Stomach smooth muscle (tissue), 2 donors: ENCODE data around the gene PSMD8.

Experiments
- H3K27ac ChIP-seq: one replicate; pipeline ENCODE4 v1.7.0; 2013; ENCODE audit warnings: mild to moderate bottlenecking, low read length, inconsistent platforms
- H3K27me3 ChIP-seq, 2 donors: one replicate each; pipeline ENCODE4 v1.7.0; 2013; ENCODE audit warnings: low read length in 2 of 2; ENCODE audit not compliant: insufficient read depth in 2 of 2, control insufficient read depth in 1 of 2
- H3K36me3 ChIP-seq, 2 donors: one replicate each; pipeline ENCODE4 v1.7.0; 2013; ENCODE audit warnings: low read length in 2 of 2; ENCODE audit not compliant: control insufficient read depth in 2 of 2, insufficient read depth in 2 of 2
- H3K4me1 ChIP-seq: one replicate; pipeline ENCODE4 v1.7.0; 2013; ENCODE audit warnings: low read length; ENCODE audit not compliant: control insufficient read depth, insufficient read depth
- H3K4me3 ChIP-seq, 2 donors: one replicate each; pipeline ENCODE4 v1.7.0; 2013; ENCODE audit warnings: low read length in 2 of 2
- H3K9ac ChIP-seq, 2 donors: one replicate each; pipeline ENCODE4 v1.7.0; 2013; ENCODE audit warnings: low read length in 2 of 2, mild to moderate bottlenecking in 1 of 2
- H3K9me3 ChIP-seq, 2 donors: one replicate each; pipeline ENCODE4 v1.7.0; 2013; ENCODE audit warnings: low read length in 2 of 2; ENCODE audit not compliant: control insufficient read depth in 2 of 2
- donor health status: healthy.
- donor health status: Pancreatic carcinoma.

The PSMD8 gene

GRCh38 chr19:38377052-38377451 is 2.7 kb downstream of the PSMD8 start:
- Histone ChIP-seq H3K9ac (no peak overlapping the region), H3K4me3 (no peak overlapping the region), H3K27ac (no peak overlapping the region), H3K36me3 (peaks cover 26 to 38% of the 10 kb centered on the region in 2 donors), H3K4me1 (peaks cover 31% of the 10 kb centered on the region), H3K27me3 (no peaks in the 10 kb centered on the region), H3K9me3 (no peaks in the 10 kb centered on the region)

GRCh38 chr19:38378866-38379265 is 4.5 kb downstream of the PSMD8 start:
- H3K36me3 ChIP-seq, result peaks cover 42 to 54% of the 10 kb centered on the region in 2 donors
- no peaks in the 10 kb centered on the region for H3K9me3 ChIP-seq
- no peak overlapping the region for H3K27ac ChIP-seq
- H3K9ac ChIP-seq, result no peak overlapping the region
- no peak overlapping the region for H3K4me3 ChIP-seq
- H3K4me1 ChIP-seq, result peaks cover 28% of the 10 kb centered on the region
- peaks cover under 1 to 2% of the 10 kb centered on the region in 2 donors for H3K27me3 ChIP-seq

GRCh38 chr19:38381138-38381537 is 6.8 kb downstream of the PSMD8 start:
- peaks cover 6 to 9% of the 10 kb centered on the region in 2 donors for H3K27me3 ChIP-seq
- no peak overlapping the region for H3K27ac ChIP-seq
- H3K9ac ChIP-seq, result no peak overlapping the region
- H3K36me3 ChIP-seq, result peaks cover 49 to 62% of the 10 kb centered on the region in 2 donors
- H3K4me3 ChIP-seq, result no peak overlapping the region
- H3K9me3 ChIP-seq, result no peaks in the 10 kb centered on the region
- H3K4me1 ChIP-seq, result peaks cover 12% of the 10 kb centered on the region

- peaks cover 13 to 16% of the 10 kb centered on the region in 2 donors for H3K27me3 ChIP-seq
- H3K4me1 ChIP-seq, result peaks cover 21% of the 10 kb centered on the region
- H3K9me3 ChIP-seq, result no peaks in the 10 kb centered on the region
- peaks cover 48 to 54% of the 10 kb centered on the region in 2 donors for H3K36me3 ChIP-seq
- no peak overlapping the region for H3K27ac ChIP-seq
- no peak overlapping the region for H3K4me3 ChIP-seq
- no peak overlapping the region for H3K9ac ChIP-seq
Measured at GRCh38 chr19:38383184-38383583, 8.8 kb downstream of the PSMD8 start.

GRCh38 chr19:38383743-38384142 is 9.4 kb downstream of the PSMD8 start:
- peaks cover 46 to 54% of the 10 kb centered on the region in 2 donors for H3K36me3 ChIP-seq
- no peak overlapping the region for H3K4me3 ChIP-seq
- no peak overlapping the region for H3K27ac ChIP-seq
- peaks cover 24% of the 10 kb centered on the region for H3K4me1 ChIP-seq
- no peaks in the 10 kb centered on the region for H3K9me3 ChIP-seq
- H3K9ac ChIP-seq, result no peak overlapping the region
- H3K27me3 ChIP-seq, result peaks cover 13 to 17% of the 10 kb centered on the region in 2 donors

- Histone ChIP-seq H3K27ac (no peak overlapping the region), H3K36me3 (peaks cover 41 to 48% of the 10 kb centered on the region in 2 donors), H3K27me3 (peaks cover 17% of the 10 kb centered on the region in 2 donors), H3K9ac (no peak overlapping the region), H3K4me3 (no peak overlapping the region), H3K4me1 (peaks cover 29% of the 10 kb centered on the region), H3K9me3 (no peaks in the 10 kb centered on the region)
Measured at GRCh38 chr19:38384209-38385027, 10.0 kb downstream of the PSMD8 start.

- Histone ChIP-seq H3K9ac (no peak overlapping the region), H3K27me3 (peaks cover 17% of the 10 kb centered on the region in 2 donors), H3K4me3 (no peak overlapping the region), H3K4me1 (peaks cover 29% of the 10 kb centered on the region), H3K27ac (no peak overlapping the region), H3K36me3 (peaks cover 39 to 43% of the 10 kb centered on the region in 2 donors), H3K9me3 (no peaks in the 10 kb centered on the region)
Measured at GRCh38 chr19:38385057-38385803, 10.9 kb downstream of the PSMD8 start.

- H3K36me3 ChIP-seq, result peaks cover 35 to 37% of the 10 kb centered on the region in 2 donors
- H3K4me1 ChIP-seq, result peaks cover 29% of the 10 kb centered on the region
- no peaks in the 10 kb centered on the region for H3K9me3 ChIP-seq
- no peak overlapping the region for H3K9ac ChIP-seq
- no peak overlapping the region for H3K27ac ChIP-seq
- peaks cover 17% of the 10 kb centered on the region in 2 donors for H3K27me3 ChIP-seq
- no peak overlapping the region for H3K4me3 ChIP-seq
Measured at GRCh38 chr19:38385804-38386257, 11.5 kb downstream of the PSMD8 start.

- Histone ChIP-seq H3K4me3 (no peak overlapping the region), H3K27me3 (peaks cover 17% of the 10 kb centered on the region in 2 donors), H3K9ac (no peak overlapping the region), H3K9me3 (no peaks in the 10 kb centered on the region), H3K36me3 (peaks cover 29 to 31% of the 10 kb centered on the region in 2 donors), H3K27ac (no peak overlapping the region), H3K4me1 (peaks cover 29% of the 10 kb centered on the region)
Measured at GRCh38 chr19:38386300-38386970, 12.1 kb downstream of the PSMD8 start.

GRCh38 chr19:38386971-38387549 is 12.7 kb downstream of the PSMD8 start:
- Histone ChIP-seq H3K4me1 (peaks cover 29% of the 10 kb centered on the region), H3K27ac (no peak overlapping the region), H3K36me3 (peaks cover 23 to 25% of the 10 kb centered on the region in 2 donors), H3K27me3 (peaks cover 17% of the 10 kb centered on the region in 2 donors), H3K9ac (peak overlapping the region in 1 of 2 donors; percentile 35), H3K9me3 (no peaks in the 10 kb centered on the region), H3K4me3 (peak overlapping the region; percentile 64 to 76)
